Pancreas (tissue), 10 donors: ENCODE results near the gene SYNGR3. TPM values are rescaled to one million over a fixed set of nuclear protein-coding genes. Genes with fewer than 3 reads are reported as not detected.
A peak's percentile ranks its signal among the peaks of the same experiment; 100 is the strongest.

ENCODE experiments used
- ATAC-seq, 4 donors: fragments of 200-7000 bp; cut with Tn5 transposase; one replicate each; pipeline versions ENCODE4 v1.8.0 to v1.9.1; 2020; ENCODE audit warnings: mild to moderate bottlenecking in 4 of 4, moderate library complexity in 4 of 4
- DNase-seq, 6 donors: peaks; one replicate each; pipeline ENCODE4 v3.0.0-alpha.2; 2020
- FAIRE-seq: peaks from 2 replicates; lab custom pipeline; 2012; peaks lifted over from hg19 to GRCh38; lab: Jason Lieb, UNC
- H3K27ac ChIP-seq, 4 donors: fragments of 200-600 bp; sonication (generic); 1 replicate in 3 of 4; 2 replicates in 1 of 4; pipeline versions ENCODE4 v1.5.0 to v1.8.0; 2020
- H3K27me3 ChIP-seq, 4 donors: fragments of 200-600 bp; one replicate each; pipeline ENCODE4 v1.8.0; 2021
- H3K36me3 ChIP-seq, 3 donors: fragments of 200-600 bp; sonication (generic) in 1 of 3; one replicate each; pipeline versions ENCODE4 v1.5.0 to v1.8.0; 2020 to 2021
- H3K4me1 ChIP-seq, 3 donors: fragments of 200-600 bp; one replicate each; pipeline ENCODE4 v1.8.0; 2021
- H3K4me3 ChIP-seq, 4 donors: fragments of 200-600 bp; sonication (generic) in 2 of 4; one replicate each; pipeline versions ENCODE4 v1.5.0 to v1.8.0; 2020 to 2021
- H3K9me3 ChIP-seq, 4 donors: fragments of 200-600 bp; one replicate each; pipeline ENCODE4 v1.8.0; 2021
- CTCF ChIP-seq, 4 donors: fragments of 200-600 bp; sonication (generic) in 3 of 4; IDR thresholded peaks; one replicate each; pipeline versions ENCODE4 v1.5.0 to v1.8.0; 2021; ENCODE audit warnings: antibody characterized with exemption in 4 of 4
- WGBS, 2 donors: extraction: QIAGEN DNeasy Blood & Tissue Kit; methylation state at CpG; one replicate each; pipeline ENCODE4 v1.1.7; 2013; 5-methylcytosine and 5-hydroxymethylcytosine counted together
- intact Hi-C, 3 donors: fragments of 100-400 bp; cut with DNase I; formaldehyde crosslinking; loops; one replicate each; pipeline versions ENCODE4 v1.11.1 to v1.14.2; 2022
- polyA plus RNA-seq, 2 donors: library from polyadenylated mRNA; stranded (reverse); fragments of 200-250 nt; gene quantifications; one replicate each; pipeline ENCODE4 v1.2.3, GENCODE V29; 2013
- total RNA-seq, 6 donors: library from RNA; stranded (reverse); fragmentation: NEBNext Ultra II Directional in 4 of 6; extraction: Animal tissue kit (Norgen Biotek cat#: 25700) in 4 of 6; gene quantifications; one replicate each; pipeline versions ENCODE4 v1.2.1 to v1.2.4, GENCODE V29; 2021 to 2023
- donor health status: healthy with polysubstance abuse.
- donor health status: DM: no; HTN: no; CAD: no; lungs with moderate emphysema.
- donor health status: DM: no; HTN: no; CAD: no.
- donor health status: control.
- donor health status: control.
- donor health status: Bipolar disorder and iron deficiency.
- donor health status: DM: yes; HTN: yes; CAD: no.
- donor health status: DM: no; HTN: no; CAD: no.
- donor health status: DM: no; HTN: no; CAD: no.
- donor health status: DM: yes; HTN: yes; CAD: no.

The SYNGR3 gene
- total and polyA plus RNA-seq, 8 donors, result 0.19 to 3.1 (median 0.61) TPM

- 9 to 12% methylated on average over 38 to 58 of the region's 58 CpGs for WGBS, 2 donors
- TF ChIP-seq CTCF (IDR thresholded peaks at IDR 0.05), result no peak
- no peaks in the 10 kb centered on the region for H3K9me3 ChIP-seq
- H3K27ac ChIP-seq, result peak overlapping the region; percentile 47 to 78 (median 69)
- H3K4me1 ChIP-seq, result peaks cover 7 to 20% (median 16%) of the 10 kb centered on the region in 3 donors
- ATAC-seq, result peak in 1 of 4 donors; percentile 3
- intact Hi-C loops, result no loop called here
- no peaks in the 10 kb centered on the region for H3K27me3 ChIP-seq
- H3K4me3 ChIP-seq, result peak overlapping the region; percentile 84 to 95 (median 94)
- FAIRE-seq, result no peak
- peak in 3 of 6 donors; percentile 56 to 82 (median 76) for DNase-seq
- H3K36me3 ChIP-seq, result peaks cover 0 to 3% (median 0%) of the 10 kb centered on the region in 3 donors
Observed at GRCh38 chr16:1984347-1985225, 5.2 kb upstream of the SYNGR3 start.

- FAIRE-seq, result no peak
- Histone ChIP-seq H3K36me3 (peaks cover 0 to 3% (median 0%) of the 10 kb centered on the region in 3 donors), H3K27me3 (peaks cover 0 to 3% (median 0%) of the 10 kb centered on the region in 4 donors), H3K9me3 (no peaks in the 10 kb centered on the region), H3K4me1 (peaks cover 11 to 20% (median 16%) of the 10 kb centered on the region in 3 donors), H3K27ac (no peak overlapping the region), H3K4me3 (no peak overlapping the region)
- 89 to 92% methylated on average over 14 of the region's 14 CpGs for WGBS, 2 donors
- peak in 1 of 6 donors; percentile 67 for DNase-seq
- intact Hi-C loops, result no loop called here
- TF ChIP-seq CTCF (IDR thresholded peaks at IDR 0.05), result no peak
- no peak for ATAC-seq
Observed at GRCh38 chr16:1985466-1986150, 4.2 kb upstream of the SYNGR3 start.

- Histone ChIP-seq H3K36me3 (peaks cover 0 to 3% (median 0%) of the 10 kb centered on the region in 3 donors), H3K4me3 (no peak overlapping the region), H3K4me1 (peaks cover 14 to 27% (median 22%) of the 10 kb centered on the region in 3 donors), H3K9me3 (no peaks in the 10 kb centered on the region), H3K27ac (no peak overlapping the region), H3K27me3 (peaks cover 0 to 11% (median 0%) of the 10 kb centered on the region in 4 donors)
- ATAC-seq (no peak), DNase-seq (peak in 1 of 6 donors; percentile 77), FAIRE-seq (no peak)
- 92 to 95% methylated on average over 10 of the region's 10 CpGs for WGBS, 2 donors
- TF ChIP-seq CTCF (IDR thresholded peaks at IDR 0.05), result no peak
- intact Hi-C loops, result no loop called here
Observed at GRCh38 chr16:1987198-1987597, 2.6 kb upstream of the SYNGR3 start.

- intact Hi-C loops, result no loop called here
- 0 to 1% methylated on average over 7 to 25 of the region's 25 CpGs for WGBS, 2 donors
- ATAC-seq (no peak), FAIRE-seq (no peak), DNase-seq (peak in 1 of 6 donors; percentile 80)
- peaks cover 0 to 11% (median 0%) of the 10 kb centered on the region in 4 donors for H3K27me3 ChIP-seq
- H3K4me3 ChIP-seq, result peak overlapping the region in 2 of 4 donors; percentile 21 to 36
- peaks cover 0 to 3% (median 0%) of the 10 kb centered on the region in 3 donors for H3K36me3 ChIP-seq
- H3K4me1 ChIP-seq, result peaks cover 14 to 23% (median 14%) of the 10 kb centered on the region in 3 donors
- no peak for TF ChIP-seq CTCF (IDR thresholded peaks at IDR 0.05)
- no peaks in the 10 kb centered on the region for H3K9me3 ChIP-seq
- no peak overlapping the region for H3K27ac ChIP-seq
Observed at GRCh38 chr16:1990101-1990350, 256 bp downstream of the SYNGR3 start.
